ENCODE results near the gene PTK6. TPM values are rescaled to one million over a fixed set of nuclear protein-coding genes. Genes with fewer than 3 reads are reported as not detected.

PTK6 gene
- total RNA-seq, 2 donors from 2014 or later = 0.22 TPM; not detected in 1

DNA sequence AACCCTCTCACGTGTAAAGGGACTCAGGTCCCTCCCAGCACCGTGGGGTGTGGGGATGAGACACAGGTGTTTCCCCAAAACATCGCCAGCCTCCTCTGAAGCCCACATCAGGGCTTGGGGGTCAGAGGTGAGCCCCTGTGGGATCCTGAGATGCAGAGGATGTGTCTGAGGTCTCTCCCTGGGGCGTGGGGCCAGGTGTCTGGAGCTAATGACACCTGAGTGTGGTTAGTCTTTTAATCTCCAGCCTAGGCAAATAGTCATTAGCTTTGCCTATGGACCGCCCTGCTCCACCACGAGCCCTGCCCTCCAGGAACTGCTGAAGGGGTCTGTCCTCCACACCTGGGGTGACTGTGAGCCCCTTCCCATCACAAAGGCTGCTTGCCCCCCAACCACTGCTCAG is 8.6 kb upstream of the PTK6 start:
- 69 to 81% methylated on average over 6 of the region's 6 CpGs for WGBS, 2 experiments (ENCODE audit: insufficient coverage in 1 of 2, insufficient read length in 1 of 2)
- no peaks in the 10 kb centered on the region for H3K36me3 ChIP-seq (ENCODE audit: control insufficient read depth, insufficient read depth, low read length)
- H3K4me3 ChIP-seq (ENCODE audit: low read length) = no peak overlapping the region
- TF ChIP-seq, protein P1, sequence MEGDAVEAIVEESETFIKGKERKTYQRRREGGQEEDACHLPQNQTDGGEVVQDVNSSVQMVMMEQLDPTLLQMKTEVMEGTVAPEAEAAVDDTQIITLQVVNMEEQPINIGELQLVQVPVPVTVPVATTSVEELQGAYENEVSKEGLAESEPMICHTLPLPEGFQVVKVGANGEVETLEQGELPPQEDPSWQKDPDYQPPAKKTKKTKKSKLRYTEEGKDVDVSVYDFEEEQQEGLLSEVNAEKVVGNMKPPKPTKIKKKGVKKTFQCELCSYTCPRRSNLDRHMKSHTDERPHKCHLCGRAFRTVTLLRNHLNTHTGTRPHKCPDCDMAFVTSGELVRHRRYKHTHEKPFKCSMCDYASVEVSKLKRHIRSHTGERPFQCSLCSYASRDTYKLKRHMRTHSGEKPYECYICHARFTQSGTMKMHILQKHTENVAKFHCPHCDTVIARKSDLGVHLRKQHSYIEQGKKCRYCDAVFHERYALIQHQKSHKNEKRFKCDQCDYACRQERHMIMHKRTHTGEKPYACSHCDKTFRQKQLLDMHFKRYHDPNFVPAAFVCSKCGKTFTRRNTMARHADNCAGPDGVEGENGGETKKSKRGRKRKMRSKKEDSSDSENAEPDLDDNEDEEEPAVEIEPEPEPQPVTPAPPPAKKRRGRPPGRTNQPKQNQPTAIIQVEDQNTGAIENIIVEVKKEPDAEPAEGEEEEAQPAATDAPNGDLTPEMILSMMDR (conservative IDR thresholded peaks at IDR 0.05) = no peak
- Mint-ChIP-seq H3K4me3 (no peak overlapping the region), H3K36me3 (ENCODE audit: low read depth) (no peaks in the 10 kb centered on the region), H3K27ac (no peak overlapping the region), H3K9me3 (no peaks in the 10 kb centered on the region), H3K27me3 (ENCODE audit: insufficient read depth) (no peaks in the 10 kb centered on the region), H3K4me1 (peaks cover 7% of the 10 kb centered on the region)
- H3K27ac ChIP-seq (ENCODE audit: low read depth, low read length) = no peak overlapping the region
- H3K27me3 ChIP-seq (ENCODE audit: control insufficient read depth, insufficient read depth, low read length, poor library complexity, severe bottlenecking) = no peaks in the 10 kb centered on the region
- no peaks in the 10 kb centered on the region for H3K4me1 ChIP-seq (ENCODE audit: control insufficient read depth, insufficient read depth, low read length)
- no peaks in the 10 kb centered on the region for H3K9me3 ChIP-seq (ENCODE audit: control insufficient read depth, low read length)
- no peak overlapping the region for H3K9ac ChIP-seq (ENCODE audit: extremely low read depth, low read length, poor library complexity, severe bottlenecking)
- no peak for DNase-seq

DNA sequence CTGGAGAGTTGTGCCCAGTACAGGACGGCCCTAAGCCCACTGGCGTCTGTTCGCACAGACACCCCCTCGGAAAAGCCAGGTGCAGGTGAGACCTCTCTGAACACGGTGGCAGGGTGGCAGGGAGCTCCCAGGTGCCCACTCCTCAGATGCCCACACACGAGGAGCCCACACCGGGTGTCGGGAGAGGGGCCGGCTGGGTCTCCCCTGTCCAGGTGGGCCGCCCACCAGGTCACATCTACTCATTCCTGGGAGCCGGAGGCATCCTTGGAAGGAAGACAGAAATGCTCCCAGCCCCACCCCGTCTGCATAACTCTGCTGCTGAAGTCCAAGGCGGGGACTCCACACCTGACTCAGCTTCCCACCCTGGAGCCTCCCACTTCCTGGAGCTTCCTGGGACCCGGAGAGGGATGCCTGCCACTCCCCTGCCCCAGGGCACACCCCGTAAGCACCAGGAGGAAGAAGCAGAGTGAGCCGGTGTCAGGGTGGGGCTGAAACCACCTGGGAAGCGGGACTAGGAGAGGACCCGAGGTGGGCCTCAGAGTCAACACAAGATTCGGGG is 7.9 kb upstream of the PTK6 start:
- no peak overlapping the region for H3K4me3 ChIP-seq (ENCODE audit: low read length)
- no peaks in the 10 kb centered on the region for H3K36me3 Mint-ChIP-seq (ENCODE audit: low read depth)
- DNase-seq = no peak
- H3K9ac ChIP-seq (ENCODE audit: extremely low read depth, low read length, poor library complexity, severe bottlenecking) = no peak overlapping the region
- peaks cover 7% of the 10 kb centered on the region for H3K4me1 Mint-ChIP-seq
- WGBS, 2 experiments (ENCODE audit: insufficient coverage in 1 of 2, insufficient read length in 1 of 2) = 83 to 84% methylated on average over 13 to 19 of the region's 19 CpGs
- H3K27ac ChIP-seq (ENCODE audit: low read depth, low read length) = no peak overlapping the region
- no peaks in the 10 kb centered on the region for H3K36me3 ChIP-seq (ENCODE audit: control insufficient read depth, insufficient read depth, low read length)
- H3K4me1 ChIP-seq (ENCODE audit: control insufficient read depth, insufficient read depth, low read length) = no peaks in the 10 kb centered on the region
- H3K9me3 ChIP-seq (ENCODE audit: control insufficient read depth, low read length) = no peaks in the 10 kb centered on the region
- no peak overlapping the region for H3K4me3 Mint-ChIP-seq
- no peaks in the 10 kb centered on the region for H3K27me3 Mint-ChIP-seq (ENCODE audit: insufficient read depth)
- no peaks in the 10 kb centered on the region for H3K9me3 Mint-ChIP-seq
- TF ChIP-seq, protein P1 (conservative IDR thresholded peaks at IDR 0.05) = no peak
- no peaks in the 10 kb centered on the region for H3K27me3 ChIP-seq (ENCODE audit: control insufficient read depth, insufficient read depth, low read length, poor library complexity, severe bottlenecking)
- H3K27ac Mint-ChIP-seq = no peak overlapping the region

DNA sequence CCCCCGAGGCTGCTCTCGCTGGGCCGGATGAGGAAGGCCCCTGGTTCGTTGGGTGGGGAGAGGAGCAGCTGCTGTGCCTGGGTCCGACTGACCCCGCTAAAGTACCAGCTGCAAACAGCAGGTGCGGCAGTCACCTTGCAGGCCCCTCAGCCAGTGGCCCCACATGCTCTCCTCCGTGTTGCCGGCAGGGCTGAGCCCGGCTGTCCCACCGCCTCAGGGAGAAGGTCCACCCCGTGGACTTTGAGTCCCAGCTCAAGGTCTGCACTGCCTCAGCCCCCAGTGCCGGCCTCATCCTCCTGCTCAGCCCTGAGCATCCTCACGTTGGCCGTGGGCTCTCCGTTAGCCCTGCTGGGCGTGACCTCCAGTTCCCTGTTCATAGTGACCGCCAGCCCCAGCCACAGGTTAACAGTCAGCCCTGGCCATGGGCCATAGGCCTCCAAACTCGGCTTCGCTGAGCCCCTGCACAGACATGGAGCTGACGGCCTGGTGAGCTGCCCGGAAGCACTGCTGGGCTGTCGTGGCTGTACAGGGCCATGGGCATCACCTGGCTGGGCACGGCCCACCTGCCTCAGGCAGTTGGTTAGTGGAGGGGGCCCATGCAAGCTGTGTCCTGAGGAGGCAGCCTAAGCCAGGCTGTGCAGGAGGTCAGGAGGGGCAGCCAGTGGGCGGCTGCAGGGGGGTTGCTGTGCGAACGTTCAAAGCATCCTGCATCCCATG is 7.2 kb upstream of the PTK6 start:
- no peaks in the 10 kb centered on the region for H3K27me3 ChIP-seq (ENCODE audit: control insufficient read depth, insufficient read depth, low read length, poor library complexity, severe bottlenecking)
- no peaks in the 10 kb centered on the region for H3K9me3 Mint-ChIP-seq
- no peak overlapping the region for H3K4me3 Mint-ChIP-seq
- H3K9me3 ChIP-seq (ENCODE audit: control insufficient read depth, low read length) = no peaks in the 10 kb centered on the region
- H3K4me3 ChIP-seq (ENCODE audit: low read length) = no peak overlapping the region
- H3K27me3 Mint-ChIP-seq (ENCODE audit: insufficient read depth) = no peaks in the 10 kb centered on the region
- no peaks in the 10 kb centered on the region for H3K36me3 Mint-ChIP-seq (ENCODE audit: low read depth)
- no peaks in the 10 kb centered on the region for H3K36me3 ChIP-seq (ENCODE audit: control insufficient read depth, insufficient read depth, low read length)
- no peak for DNase-seq
- no peaks in the 10 kb centered on the region for H3K4me1 ChIP-seq (ENCODE audit: control insufficient read depth, insufficient read depth, low read length)
- H3K27ac Mint-ChIP-seq = no peak overlapping the region
- no peak overlapping the region for H3K9ac ChIP-seq (ENCODE audit: extremely low read depth, low read length, poor library complexity, severe bottlenecking)
- 86 to 91% methylated on average over 21 to 27 of the region's 27 CpGs for WGBS, 2 experiments (ENCODE audit: insufficient coverage in 1 of 2, insufficient read length in 1 of 2)
- H3K27ac ChIP-seq (ENCODE audit: low read depth, low read length) = no peak overlapping the region
- TF ChIP-seq, protein P1 (conservative IDR thresholded peaks at IDR 0.05) = no peak
- H3K4me1 Mint-ChIP-seq = peaks cover 7% of the 10 kb centered on the region

Data from endodermal cell (in vitro differentiated cells).